Astrocyte (in vitro differentiated cells and primary cell): ENCODE results near the gene PATJ.

Experiments
- EZH2 ChIP-seq: IDR thresholded peaks from 2 replicates; pipeline ENCODE4 v1.6.1; 2012; ENCODE audit warnings: mild to moderate bottlenecking, low read length, inconsistent platforms; ENCODE audit not compliant: insufficient read depth
- TF ChIP-seq, protein P1 (sequence below): IDR thresholded peaks from 2 replicates; pipeline ENCODE4 v1.5.1; 2011; ENCODE audit warnings: low read depth, mild to moderate bottlenecking, inconsistent platforms, low read length, moderate library complexity; ENCODE audit not compliant: insufficient read depth

GRCh38 chr1:61740751-61741700 is 1.3 kb upstream of the PATJ start:
- TF ChIP-seq, protein P1, sequence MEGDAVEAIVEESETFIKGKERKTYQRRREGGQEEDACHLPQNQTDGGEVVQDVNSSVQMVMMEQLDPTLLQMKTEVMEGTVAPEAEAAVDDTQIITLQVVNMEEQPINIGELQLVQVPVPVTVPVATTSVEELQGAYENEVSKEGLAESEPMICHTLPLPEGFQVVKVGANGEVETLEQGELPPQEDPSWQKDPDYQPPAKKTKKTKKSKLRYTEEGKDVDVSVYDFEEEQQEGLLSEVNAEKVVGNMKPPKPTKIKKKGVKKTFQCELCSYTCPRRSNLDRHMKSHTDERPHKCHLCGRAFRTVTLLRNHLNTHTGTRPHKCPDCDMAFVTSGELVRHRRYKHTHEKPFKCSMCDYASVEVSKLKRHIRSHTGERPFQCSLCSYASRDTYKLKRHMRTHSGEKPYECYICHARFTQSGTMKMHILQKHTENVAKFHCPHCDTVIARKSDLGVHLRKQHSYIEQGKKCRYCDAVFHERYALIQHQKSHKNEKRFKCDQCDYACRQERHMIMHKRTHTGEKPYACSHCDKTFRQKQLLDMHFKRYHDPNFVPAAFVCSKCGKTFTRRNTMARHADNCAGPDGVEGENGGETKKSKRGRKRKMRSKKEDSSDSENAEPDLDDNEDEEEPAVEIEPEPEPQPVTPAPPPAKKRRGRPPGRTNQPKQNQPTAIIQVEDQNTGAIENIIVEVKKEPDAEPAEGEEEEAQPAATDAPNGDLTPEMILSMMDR = no peak
- no peak for TF ChIP-seq EZH2
